GM19043 (cell line): Measurements from ENCODE around the gene ATAD2B.
A peak's percentile ranks its signal among the peaks of the same experiment; 100 is the strongest.
"Not testable (repeated sequence)": the region's sequence is repeated elsewhere in the genome, so short reads cannot be mapped to it uniquely, and the experiment has no call there.

ENCODE experiments used
- ATAC-seq: cut with Tn5 transposase; IDR thresholded peaks from one replicate; pipeline ENCODE4 v1.9.1; 2021; ENCODE audit warnings: low read depth; ENCODE audit not compliant: unreplicated experiment

Gene ATAD2B

DNA sequence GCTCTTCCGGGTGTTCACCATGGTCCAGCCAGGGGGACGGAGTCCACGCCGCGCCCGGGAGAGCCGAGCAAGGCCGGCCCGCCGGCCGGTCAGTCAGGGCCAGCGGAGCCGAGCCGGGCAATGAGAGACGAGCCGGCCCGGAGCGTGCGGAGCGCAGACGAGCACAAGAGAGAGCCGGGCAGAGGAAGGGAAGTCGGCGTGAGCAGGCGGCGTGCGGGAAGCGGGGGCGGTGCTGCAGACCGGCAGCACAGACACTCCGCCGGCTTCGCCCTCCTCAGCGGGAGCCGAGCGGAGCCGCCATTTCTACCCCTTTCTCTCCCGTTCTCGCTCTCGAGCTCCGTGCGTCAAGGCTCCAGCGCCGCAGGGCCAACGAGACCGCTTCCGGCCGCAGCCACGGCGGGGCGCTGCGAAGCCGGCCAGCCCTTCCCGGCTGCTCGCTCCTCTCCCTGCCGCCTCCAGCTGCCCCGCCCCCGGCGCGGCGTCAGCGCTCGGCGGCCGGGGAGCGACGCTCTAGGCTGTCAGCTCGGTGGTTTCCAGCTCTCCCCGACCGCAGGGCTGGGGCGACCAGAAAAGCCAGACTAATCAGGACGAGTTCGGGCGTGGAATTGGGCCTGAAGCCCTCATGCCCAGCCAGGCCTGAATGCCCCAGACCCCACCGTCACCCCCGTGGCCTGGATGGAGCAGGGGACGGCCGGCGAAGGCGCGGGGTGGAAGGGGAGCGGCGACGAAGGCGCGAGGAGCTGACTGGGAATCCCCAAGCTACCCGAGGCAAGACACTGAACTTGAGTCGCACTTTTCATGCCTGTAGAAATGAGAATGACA lies at the start of gene ATAD2B:
TSS of gene ATAD2B (minus strand) at position 374 of the 822 bp plus-strand sequence. CDS start at position 21, 353 bp downstream.
- ATAC-seq: peak; percentile 58

- ATAC-seq: no peak
Measured at GRCh38 chr2:23967846-23968245, 40.9 kb upstream of the ATAD2B start.

DNA sequence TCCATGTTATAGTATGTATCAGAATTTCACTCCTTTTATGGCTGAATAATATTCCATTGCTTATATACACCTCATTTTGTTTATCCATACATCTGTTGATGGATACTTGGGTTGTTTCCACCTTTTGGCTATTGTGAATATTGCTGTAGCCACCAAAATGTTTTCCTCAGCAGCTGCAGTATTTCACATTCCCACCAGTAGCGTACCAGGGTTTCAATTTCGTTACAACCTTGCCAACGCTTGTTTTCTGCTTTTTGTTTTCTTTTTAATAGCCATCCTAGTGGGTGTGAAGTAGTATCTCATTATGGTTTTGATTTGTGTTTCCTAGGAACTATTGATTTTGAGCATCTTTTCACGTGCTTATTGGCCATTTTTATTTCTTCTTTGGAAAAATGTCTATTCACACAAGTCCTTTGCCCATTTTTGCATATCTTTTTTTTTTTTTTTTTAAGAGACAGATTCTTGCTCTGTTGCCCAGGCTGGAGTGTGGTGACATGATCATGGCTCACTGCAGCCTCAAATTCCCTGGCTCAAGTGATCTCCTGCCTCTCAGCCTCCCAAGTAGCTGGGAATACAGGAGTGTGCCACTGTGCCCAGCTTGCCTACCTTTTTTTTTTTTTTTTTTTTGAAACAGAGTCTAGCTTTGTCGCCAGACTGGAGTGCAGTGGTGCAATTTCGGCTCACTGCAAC lies 27.5 kb upstream of the ATAD2B start:
- ATAC-seq: no peak

- no peak for ATAC-seq
Measured at GRCh38 chr2:23953625-23954024, 26.7 kb upstream of the ATAD2B start.

DNA sequence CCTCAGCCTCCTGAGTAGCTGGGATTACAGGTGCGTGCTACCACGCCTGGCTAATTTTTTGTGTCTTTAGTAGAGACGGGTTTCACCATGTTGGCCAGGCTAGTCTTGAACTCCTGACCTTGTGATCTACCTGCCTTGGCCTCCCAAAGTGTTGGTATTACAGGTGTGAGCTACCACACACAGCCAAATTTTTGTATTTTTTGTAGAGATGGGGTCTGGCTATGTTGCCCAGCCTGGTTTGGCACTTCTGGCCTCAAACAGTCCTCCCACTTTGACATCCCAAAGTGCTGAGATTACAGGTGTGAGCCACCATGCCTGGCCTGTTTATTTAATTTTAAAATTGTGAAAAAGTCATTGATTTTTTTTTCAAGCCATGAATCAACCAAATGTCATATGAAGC lies 25.6 kb upstream of the ATAD2B start:
- not testable (repeated sequence) for ATAC-seq

- no peak for ATAC-seq
Measured at GRCh38 chr2:23947350-23947749, 20.4 kb upstream of the ATAD2B start.

DNA sequence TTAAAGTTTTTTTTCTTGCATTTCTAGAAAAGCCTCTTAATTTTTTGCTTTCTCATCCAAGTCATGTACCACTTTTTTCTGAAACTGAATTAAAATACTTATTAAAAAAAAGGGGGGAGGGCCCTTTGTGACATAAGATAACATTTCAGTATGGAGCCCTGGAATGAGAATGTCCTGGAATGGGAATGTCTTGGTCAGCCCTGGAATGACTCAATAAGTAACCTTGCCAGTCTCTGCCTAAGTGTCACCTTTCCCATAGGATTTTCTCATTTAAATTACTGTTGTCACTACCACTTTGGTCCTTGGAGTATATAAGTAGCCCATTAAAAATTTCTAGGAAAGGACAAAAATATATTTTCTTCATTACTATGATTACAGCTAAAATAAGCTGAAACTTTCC lies 18.1 kb upstream of the ATAD2B start:
- no peak for ATAC-seq

DNA sequence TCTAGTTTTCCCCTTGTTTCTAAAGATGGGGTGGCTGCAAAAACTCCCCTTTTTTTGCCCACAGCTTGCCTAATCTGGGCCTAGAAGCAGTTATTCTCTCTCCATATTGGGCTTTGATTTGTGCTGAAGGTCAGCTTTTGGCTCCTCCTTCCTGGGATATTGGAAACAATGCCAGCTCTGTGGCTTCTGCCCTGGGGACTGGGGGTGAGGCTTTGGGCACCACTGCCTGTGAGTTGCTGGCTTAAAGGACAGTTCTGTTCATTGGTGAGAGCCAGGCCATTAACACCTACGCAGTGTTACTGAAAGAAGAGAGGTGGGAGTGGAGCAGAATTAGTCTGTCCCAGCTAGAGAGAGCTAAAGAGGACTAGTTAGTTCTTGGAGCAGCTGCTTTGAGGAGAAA lies 17.6 kb upstream of the ATAD2B start:
- no peak for ATAC-seq

- no peak for ATAC-seq
Measured at GRCh38 chr2:23943666-23944065, 16.7 kb upstream of the ATAD2B start.

- no peak for ATAC-seq
Measured at GRCh38 chr2:23941644-23942043, 14.7 kb upstream of the ATAD2B start.

- ATAC-seq: peak; percentile 53
Measured at GRCh38 chr2:23940718-23941620, 14.0 kb upstream of the ATAD2B start.

DNA sequence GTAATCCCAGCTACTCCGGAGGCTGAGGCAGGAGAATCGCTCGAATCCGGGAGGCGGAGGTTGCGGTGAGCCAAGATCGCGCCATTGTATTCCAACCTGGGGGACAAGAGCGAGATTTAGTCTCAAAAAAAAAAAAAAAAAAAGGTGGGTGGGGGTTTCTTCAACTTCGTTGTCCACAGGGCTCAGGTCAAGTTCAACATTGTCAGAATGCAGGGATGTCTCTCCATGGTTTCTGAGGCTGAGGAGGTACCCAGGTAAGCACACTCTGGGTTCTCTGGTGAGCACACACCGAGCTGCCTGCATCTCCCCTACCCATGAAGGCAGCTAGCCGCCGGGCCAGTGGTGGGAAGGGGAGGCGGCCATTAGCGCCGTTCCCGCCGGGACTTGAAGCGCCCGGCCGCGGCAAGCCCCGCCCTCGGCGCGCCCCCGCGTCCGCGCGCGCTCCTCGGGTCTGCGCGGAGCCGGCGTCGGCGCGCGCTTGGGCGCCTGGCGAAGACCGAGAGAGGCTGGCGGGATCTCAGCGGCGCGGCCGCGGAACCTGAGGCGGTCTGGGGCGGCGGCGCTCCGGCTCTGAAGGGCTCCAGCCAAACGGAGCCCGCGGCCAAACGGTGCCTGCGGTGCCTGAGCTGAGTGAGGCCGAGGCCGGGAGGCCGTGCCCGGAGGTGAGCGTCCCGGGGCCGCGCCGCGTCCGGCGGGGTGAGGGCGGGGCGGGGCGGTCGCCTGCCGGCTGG lies 13.2 kb upstream of the ATAD2B start, which contains the start of gene UBXN2A:
TSS of gene UBXN2A (plus strand) at position 477 of the 731 bp plus-strand sequence. CDS start 17,852 bp downstream, outside the sequence.
- ATAC-seq: peak; percentile 69

DNA sequence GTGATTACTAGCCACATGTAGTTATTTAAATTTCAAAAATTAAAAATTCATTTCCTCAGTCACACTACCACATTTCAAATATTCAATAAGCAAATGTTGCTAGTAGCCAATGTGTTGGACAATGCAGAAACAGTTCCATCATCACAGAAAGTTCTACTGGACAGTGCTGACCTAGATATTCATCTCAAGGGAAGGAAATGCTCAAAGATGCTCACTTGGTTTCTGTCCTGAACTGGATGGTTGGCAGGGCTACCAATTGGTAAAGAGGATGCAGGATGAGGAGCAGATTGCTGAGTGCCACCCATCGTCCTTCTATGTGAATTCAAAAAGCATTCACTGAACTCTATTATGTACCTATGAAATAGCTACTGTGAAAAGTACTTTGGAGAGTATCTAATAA lies 7.3 kb upstream of the ATAD2B start:
- ATAC-seq: no peak

- peak; percentile 17 for ATAC-seq
Measured at GRCh38 chr2:23926290-23926749, 603 bp downstream of the ATAD2B start.

DNA sequence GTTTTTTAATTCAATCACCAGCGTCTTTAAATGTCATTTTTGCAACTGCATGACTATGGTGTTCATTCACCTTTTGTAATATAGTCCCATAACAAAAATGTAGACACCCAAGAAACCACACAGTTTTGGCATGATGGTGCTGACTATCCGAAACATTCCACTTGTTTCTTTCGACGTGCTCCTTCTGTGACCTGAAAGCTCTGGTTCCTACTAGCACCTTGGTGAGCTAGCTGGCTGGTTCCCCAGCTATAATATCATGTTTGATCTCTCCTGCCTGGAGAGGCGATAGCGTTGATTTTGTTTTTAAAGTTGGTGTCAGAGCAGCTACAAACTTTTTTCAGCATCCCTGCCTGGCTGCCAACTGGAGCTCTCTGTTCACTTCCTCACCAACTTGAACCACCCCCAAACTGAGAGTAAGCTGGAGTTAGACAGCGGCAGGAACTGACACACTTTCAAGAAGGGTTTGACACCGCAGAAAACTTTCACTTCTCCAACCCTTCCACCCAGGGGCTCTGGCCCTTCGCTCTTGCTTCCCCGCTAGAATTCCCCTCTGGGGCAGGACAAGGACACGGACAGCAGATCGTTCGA lies 1.1 kb downstream of the ATAD2B start:
- peak; percentile 51 for ATAC-seq

DNA sequence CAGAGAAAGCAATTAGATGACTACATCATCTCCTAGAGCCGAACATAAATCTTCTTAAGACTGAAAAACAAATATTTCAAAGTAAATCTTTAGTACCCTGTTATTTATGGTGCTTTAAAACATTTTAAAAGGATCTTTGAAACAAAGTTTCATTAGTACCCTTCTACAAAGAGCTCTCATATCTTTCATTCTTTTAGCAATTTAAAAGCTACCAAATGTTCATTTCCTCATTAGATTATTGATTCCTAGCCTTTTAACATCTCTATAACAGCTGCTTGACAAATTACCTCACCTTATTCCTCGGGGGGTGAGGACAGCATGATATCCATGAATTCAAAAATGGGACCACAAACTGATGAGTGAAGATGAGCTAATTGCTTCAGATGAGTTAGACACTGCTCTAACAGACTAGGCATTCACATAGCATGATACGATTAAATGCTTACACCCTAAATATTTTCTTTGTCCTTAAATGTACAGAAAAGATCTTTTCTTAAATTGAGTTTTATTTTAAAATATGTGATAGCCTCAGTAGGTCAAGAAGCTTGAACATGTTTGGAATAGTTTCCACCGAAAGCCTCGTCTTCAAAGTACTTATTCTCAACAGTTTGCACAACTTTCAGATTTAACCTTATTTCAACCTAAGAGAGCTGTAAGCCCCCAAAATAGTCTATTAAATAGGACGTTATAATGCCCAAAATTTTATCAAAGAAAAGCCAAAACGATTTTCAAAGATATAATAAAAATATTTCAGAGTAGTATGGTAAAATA lies 2.1 kb downstream of the ATAD2B start:
- ATAC-seq: no peak

- no peak for ATAC-seq
Measured at GRCh38 chr2:23918837-23919489, 8.0 kb downstream of the ATAD2B start.

- peak; percentile 76 for ATAC-seq
Measured at GRCh38 chr2:23916727-23917405, 10.1 kb downstream of the ATAD2B start.
